GM21619 (cell line): Measurements from ENCODE around the gene UQCRH.

Experiments used
- ATAC-seq: cut with Tn5 transposase; IDR thresholded peaks from one replicate; pipeline ENCODE4 v1.9.1; 2021; ENCODE audit not compliant: unreplicated experiment

The UQCRH gene

GRCh38 chr1:46303038-46303871 is at the start of gene UQCRH, which contains the start of gene LRRC41:
Gene UQCRH (plus strand): TSS chr1:46303698. CDS start chr1:46303767, 69 bp downstream.
Gene LRRC41 (minus strand): TSS chr1:46303616. CDS start chr1:46303322, 294 bp downstream.
- peak; percentile 84 for ATAC-seq

GRCh38 chr1:46254668-46255067 is 48.8 kb upstream of the UQCRH start:
- ATAC-seq: no peak

GRCh38 chr1:46256523-46256922 is 47.0 kb upstream of the UQCRH start:
- ATAC-seq: no peak

GRCh38 chr1:46262508-46262907 is 41.0 kb upstream of the UQCRH start:
- no peak for ATAC-seq

- no peak for ATAC-seq
These were observed 40.4 kb upstream of the UQCRH start for GRCh38 chr1:46263146-46263545.

- ATAC-seq: no peak
These were observed 34.9 kb upstream of the UQCRH start for GRCh38 chr1:46268578-46268977.

GRCh38 chr1:46274225-46275029 is 29.1 kb upstream of the UQCRH start:
- ATAC-seq: no peak

- no peak for ATAC-seq
These were observed 28.5 kb upstream of the UQCRH start for GRCh38 chr1:46275030-46275337.

GRCh38 chr1:46277658-46278373 is 25.7 kb upstream of the UQCRH start:
- ATAC-seq: no peak

- ATAC-seq: no peak
These were observed 24.7 kb upstream of the UQCRH start for GRCh38 chr1:46278807-46279206.

- no peak for ATAC-seq
These were observed 23.4 kb upstream of the UQCRH start for GRCh38 chr1:46280092-46280491.

GRCh38 chr1:46281021-46281420 is 22.5 kb upstream of the UQCRH start:
- no peak for ATAC-seq

GRCh38 chr1:46284058-46284457 is 19.4 kb upstream of the UQCRH start:
- ATAC-seq: no peak

- ATAC-seq: no peak
These were observed 18.6 kb upstream of the UQCRH start for GRCh38 chr1:46284597-46285564.

- no peak for ATAC-seq
These were observed 17.6 kb upstream of the UQCRH start for GRCh38 chr1:46285730-46286477.

- ATAC-seq: no peak
These were observed 14.9 kb upstream of the UQCRH start for GRCh38 chr1:46288485-46289133.

- no peak for ATAC-seq
These were observed 14.4 kb upstream of the UQCRH start for GRCh38 chr1:46289134-46289494.

GRCh38 chr1:46289976-46290375 is 13.5 kb upstream of the UQCRH start:
- ATAC-seq: no peak

GRCh38 chr1:46295306-46295705 is 8.2 kb upstream of the UQCRH start:
- ATAC-seq: no peak
